Measurements from ENCODE around the gene PIANP.
A peak's percentile ranks its signal among the peaks of the same experiment; 100 is the strongest.

Gene PIANP

GRCh38 chr12:6695313-6696045, 5.1 kb downstream of the PIANP start:
- TF ChIP-seq CTCF (IDR thresholded peaks at IDR 0.05; ENCODE audit: extremely low read depth, missing control alignments) = no peak
- DNase-seq (ENCODE audit: low spot score) = no peak

GRCh38 chr12:6694701-6695100, 5.9 kb downstream of the PIANP start:
- DNase-seq (ENCODE audit: low spot score) = no peak
- no peak for TF ChIP-seq CTCF (IDR thresholded peaks at IDR 0.05; ENCODE audit: extremely low read depth, missing control alignments)

- DNase-seq (ENCODE audit: low spot score) = no peak
- no peak for TF ChIP-seq CTCF (IDR thresholded peaks at IDR 0.05; ENCODE audit: extremely low read depth, missing control alignments)
Measured at GRCh38 chr12:6693832-6694355, 6.7 kb downstream of the PIANP start.

- no peak for DNase-seq (ENCODE audit: low spot score)
- TF ChIP-seq CTCF (IDR thresholded peaks at IDR 0.05; ENCODE audit: extremely low read depth, missing control alignments) = no peak
Measured at GRCh38 chr12:6692888-6693287, 7.7 kb downstream of the PIANP start.

- TF ChIP-seq CTCF (IDR thresholded peaks at IDR 0.05; ENCODE audit: extremely low read depth, missing control alignments) = no peak
- no peak for DNase-seq (ENCODE audit: low spot score)
Measured at GRCh38 chr12:6691473-6691872, 9.1 kb downstream of the PIANP start.

GRCh38 chr12:6688999-6689882, 11.4 kb downstream of the PIANP start, which contains the start of gene ZNF384:
TSS of gene ZNF384 (minus strand) at chr12:6689375. CDS start at chr12:6679520, 9,855 bp downstream.
- DNase-seq (ENCODE audit: low spot score) = peak; percentile 97
- TF ChIP-seq CTCF (IDR thresholded peaks at IDR 0.05; ENCODE audit: extremely low read depth, missing control alignments) = no peak

- DNase-seq (ENCODE audit: low spot score) = no peak
- no peak for TF ChIP-seq CTCF (IDR thresholded peaks at IDR 0.05; ENCODE audit: extremely low read depth, missing control alignments)
Measured at GRCh38 chr12:6688543-6688998, 12.0 kb downstream of the PIANP start.

Measured in GM20000 (cell line).